HG03095 (cell line): ENCODE results near the gene GPS2.

Experiments used
- ATAC-seq: cut with Tn5 transposase; IDR thresholded peaks from one replicate; pipeline ENCODE4 v1.9.1; 2021; ENCODE audit warnings: moderate library complexity; ENCODE audit not compliant: unreplicated experiment

Gene GPS2

DNA sequence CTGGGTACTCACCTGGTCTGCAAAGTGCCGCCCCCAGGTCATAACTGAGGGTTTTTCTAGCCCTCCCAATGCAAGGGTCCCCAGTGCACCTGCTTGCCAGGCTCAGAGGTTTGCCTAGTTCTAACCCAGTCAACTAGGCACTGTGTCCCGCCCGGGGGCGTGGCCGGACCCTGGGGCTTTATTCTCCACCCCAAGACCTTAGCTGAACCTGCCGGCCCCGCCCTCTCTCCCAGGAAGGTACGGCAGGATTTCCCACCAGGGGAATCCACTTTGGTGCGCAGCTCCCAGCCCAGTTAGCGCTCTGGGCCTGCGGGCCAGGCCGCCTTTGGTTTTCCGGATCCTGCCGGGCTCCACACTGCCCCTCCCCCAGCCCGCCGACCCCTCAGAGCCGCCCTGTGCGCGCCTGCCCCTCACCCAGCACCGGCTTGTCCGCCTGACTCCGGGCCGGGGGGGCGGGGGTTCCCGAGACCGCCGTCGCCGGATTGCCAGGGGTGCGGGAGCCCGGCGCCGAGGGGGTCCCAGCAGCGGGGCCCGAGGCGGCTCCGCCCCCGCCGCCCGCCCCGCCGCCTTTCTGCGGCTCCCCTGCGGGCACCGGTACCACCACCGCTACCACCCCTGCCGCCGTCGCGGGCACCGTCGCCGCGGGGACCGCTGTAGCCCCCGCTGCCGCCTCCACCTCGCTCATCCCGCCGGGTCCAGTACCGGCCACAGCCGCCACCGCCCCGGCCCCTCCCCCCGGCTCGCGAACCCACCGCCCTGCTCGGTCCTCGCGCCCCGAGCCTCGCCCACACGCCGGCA, 21.1 kb downstream of the GPS2 start:
- ATAC-seq = no peak

DNA sequence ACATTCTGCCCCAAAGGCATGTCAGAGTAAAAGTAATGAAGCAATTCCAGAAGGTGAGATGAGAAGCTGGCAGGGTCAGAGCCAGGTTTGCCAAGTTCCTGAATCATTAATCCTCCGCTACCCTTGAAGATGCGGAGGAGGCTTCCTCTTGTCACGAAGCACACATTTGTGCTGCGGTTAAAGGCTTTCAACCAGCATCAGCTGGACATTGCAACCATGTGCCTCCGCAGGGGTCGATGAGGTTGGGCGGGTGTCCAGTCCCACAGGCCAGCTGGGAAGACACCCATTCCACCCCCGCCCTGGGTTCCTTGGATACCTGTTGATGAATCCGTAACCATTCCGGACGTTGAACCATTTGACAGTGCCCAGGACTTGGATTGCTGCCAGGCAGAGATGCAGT, 22.0 kb downstream of the GPS2 start:
- ATAC-seq = no peak

DNA sequence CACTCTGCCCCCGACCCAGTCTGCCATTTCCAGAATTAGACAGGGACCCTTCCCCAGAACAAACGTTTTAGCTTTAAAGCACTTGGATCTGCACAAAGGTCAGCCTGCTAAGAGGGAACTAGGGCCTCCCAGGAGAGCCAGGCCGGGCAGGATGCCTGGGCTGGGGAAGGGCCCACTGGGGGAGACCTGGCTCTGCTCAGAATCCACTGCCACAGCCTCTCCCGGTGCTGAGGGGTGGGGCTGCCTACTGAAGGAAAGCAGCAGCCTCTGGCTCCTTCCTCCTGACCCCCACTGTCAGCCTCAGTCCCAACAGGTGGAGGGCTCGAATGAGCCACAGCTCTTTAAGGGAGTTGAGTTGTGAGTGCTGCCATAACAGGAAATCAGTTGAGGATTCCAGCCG, 22.4 kb downstream of the GPS2 start:
- no peak for ATAC-seq

DNA sequence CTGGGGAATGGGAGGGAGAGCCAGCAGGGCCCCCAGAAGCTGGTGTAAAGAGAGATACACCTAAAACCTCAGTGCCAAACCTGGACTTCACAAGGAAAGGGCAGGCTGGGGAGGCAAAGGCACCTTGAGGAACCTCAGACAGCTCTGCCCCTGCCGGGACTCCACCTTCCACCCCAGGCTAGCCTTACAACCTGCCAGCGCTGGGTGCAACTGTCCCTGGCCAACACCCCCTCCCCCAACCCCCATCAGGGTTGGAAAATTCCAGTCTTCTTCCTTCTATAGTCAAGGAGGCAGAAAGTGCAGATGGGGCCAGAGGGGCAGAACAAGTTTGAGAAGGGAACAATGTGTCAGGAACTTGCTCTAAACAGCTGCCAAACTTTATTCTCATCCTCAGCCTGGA, 23.0 kb downstream of the GPS2 start:
- ATAC-seq = no peak

DNA sequence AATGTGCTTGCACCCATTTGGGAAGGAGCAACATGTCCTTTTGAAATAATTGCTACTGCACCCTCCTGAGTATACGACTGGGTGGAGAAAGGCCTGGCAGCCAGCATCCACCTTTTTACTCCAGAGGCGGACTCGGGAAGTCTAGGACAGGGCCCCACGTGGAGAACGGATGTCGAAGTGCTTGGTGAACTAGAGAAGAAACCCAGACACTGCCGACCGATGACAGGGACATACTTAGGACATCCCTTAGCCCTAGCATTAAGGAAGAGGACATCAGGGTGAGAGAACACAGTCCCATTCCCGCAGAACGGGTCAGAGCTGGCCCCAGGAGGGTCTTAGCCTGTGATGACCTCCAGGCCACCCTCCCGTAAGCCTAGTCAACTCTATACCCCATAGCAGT, 24.5 kb downstream of the GPS2 start:
- ATAC-seq = no peak

DNA sequence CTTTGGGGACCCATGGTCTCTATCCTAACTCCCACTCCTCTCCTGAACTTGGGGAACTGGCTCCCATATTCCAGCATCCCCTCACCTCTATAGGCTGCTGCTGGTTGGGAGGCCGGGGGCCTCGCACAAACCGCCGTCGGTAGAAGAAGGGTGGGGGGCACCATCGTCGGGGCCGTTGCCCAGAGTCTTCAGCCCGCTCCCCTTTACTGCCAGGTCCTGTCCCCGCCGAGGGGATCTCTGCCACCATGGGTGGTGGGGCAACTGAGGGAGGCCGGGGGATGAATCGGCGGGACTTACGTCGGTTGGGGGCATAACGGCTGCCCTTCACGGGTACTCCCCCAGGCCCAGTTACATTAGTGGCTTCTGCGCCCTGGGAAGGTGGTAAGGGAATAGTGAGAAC, 25.0 kb downstream of the GPS2 start:
- no peak for ATAC-seq

DNA sequence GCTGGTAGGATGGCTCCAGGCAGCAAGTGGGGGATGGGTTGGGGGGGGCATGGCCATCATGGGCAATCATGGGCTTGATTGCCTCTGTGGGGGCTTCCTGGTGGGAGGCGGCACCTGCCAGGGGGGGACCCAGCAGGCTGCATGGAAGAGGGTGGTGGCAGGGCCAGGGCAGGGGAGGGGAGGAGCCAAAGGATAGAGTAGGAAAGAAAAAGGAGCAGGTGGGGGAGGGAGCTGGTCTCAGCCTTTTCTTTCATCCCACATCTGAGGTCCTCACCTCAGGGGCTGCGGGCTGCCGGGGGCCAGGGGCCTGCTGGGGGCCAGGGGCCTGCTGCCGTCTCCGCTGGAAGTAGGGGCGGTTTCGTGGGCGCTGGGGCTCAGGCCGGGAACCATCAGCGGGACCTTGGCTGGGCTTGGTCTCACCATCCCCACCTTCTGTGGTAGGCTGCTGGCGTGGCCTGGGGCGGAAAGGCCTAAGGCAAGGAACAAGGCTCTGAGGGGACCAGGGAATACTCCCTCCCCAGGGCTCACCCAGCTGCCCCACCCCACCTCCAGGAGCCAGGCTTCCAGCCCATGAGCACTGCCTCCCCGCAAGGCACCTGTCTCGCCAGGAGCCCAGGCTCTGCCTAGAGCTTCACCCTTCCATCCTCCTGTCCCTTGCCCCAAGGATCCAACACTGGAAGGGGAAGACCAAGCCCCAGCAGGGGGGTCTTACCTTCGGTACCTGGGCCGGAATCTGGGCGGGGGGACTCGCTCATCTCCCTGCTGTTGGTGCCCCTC, 25.7 kb downstream of the GPS2 start:
- no peak for ATAC-seq

DNA sequence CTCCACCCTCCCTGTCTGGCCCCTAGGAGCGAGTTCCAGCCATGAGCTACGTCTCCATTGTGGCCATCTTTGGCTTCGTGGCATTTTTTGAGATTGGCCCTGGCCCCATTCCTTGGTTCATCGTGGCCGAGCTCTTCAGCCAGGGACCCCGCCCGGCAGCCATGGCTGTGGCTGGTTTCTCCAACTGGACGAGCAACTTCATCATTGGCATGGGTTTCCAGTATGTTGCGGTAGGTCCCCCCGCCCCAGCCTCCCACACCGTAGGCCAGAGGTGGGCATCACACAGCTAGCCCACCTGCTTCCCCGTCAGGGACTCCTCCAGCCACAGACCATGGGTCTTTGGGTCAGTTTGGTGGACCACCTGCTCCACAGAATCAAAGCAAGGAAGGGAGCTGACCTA, 29.5 kb downstream of the GPS2 start:
- no peak for ATAC-seq

DNA sequence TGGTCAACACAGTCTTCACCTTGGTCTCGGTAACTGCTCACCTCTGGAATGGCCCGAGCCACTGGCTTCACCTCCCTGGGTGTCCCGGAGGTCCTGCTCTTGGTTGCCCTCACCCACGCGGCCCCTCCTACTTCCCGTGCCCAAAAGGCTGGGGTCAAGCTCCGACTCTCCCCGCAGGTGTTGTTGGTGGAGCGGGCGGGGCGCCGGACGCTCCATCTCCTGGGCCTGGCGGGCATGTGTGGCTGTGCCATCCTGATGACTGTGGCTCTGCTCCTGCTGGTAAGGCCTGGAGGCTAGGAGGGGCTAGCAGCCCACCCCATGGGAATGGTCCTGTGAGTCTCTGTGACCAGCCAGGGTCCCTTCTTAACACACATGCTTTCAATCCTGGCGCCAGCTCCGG, 30.2 kb downstream of the GPS2 start:
- no peak for ATAC-seq

DNA sequence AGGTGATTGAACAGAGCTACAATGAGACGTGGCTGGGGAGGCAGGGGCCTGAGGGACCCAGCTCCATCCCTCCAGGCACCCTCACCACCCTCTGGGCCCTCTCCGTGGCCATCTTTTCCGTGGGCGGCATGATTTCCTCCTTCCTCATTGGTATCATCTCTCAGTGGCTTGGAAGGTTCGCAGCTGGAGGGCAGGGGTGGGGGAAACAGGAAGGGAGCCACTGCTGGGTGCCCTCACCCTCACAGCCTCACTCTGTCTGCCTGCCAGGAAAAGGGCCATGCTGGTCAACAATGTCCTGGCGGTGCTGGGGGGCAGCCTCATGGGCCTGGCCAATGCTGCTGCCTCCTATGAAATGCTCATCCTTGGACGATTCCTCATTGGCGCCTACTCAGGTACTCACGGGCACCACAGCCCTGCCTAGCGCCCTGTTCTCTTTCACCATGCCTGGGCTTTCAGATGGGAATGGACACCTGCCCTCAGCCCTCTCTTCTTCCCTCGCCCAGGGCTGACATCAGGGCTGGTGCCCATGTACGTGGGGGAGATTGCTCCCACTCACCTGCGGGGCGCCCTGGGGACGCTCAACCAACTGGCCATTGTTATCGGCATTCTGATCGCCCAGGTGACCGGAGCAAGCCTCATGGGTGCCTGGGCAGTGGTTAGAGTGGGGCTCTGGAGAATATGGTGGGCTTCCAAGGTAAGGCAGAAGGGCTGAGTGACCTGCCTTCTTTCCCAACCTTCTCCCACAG, 31.5 kb downstream of the GPS2 start:
- no peak for ATAC-seq

DNA sequence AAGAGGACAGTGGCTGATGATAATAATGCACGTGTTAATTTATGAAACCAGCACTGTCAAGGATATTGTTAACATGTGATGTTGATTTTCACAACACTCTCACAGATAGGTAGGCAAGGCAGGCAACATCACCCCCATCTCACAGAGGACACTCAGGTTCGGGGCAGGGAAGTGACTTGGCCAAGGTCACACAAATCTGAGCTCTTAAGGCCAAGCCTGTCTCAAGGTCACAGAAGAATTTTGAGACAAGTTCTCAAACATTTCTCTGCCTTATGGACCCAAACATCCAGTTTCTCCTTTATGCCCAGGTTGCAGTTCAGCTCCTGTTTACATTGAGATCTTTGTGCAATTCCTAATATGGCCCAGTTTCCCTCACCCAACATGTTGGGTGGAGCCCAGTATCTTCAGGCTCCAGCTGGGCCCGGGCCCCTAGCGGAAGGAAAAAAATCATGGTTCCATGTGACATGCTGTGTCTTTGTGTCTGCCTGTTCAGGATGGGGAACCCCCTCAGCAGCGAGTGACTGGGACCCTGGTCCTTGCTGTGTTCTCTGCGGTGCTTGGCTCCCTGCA, 32.3 kb downstream of the GPS2 start:
- no peak for ATAC-seq

DNA sequence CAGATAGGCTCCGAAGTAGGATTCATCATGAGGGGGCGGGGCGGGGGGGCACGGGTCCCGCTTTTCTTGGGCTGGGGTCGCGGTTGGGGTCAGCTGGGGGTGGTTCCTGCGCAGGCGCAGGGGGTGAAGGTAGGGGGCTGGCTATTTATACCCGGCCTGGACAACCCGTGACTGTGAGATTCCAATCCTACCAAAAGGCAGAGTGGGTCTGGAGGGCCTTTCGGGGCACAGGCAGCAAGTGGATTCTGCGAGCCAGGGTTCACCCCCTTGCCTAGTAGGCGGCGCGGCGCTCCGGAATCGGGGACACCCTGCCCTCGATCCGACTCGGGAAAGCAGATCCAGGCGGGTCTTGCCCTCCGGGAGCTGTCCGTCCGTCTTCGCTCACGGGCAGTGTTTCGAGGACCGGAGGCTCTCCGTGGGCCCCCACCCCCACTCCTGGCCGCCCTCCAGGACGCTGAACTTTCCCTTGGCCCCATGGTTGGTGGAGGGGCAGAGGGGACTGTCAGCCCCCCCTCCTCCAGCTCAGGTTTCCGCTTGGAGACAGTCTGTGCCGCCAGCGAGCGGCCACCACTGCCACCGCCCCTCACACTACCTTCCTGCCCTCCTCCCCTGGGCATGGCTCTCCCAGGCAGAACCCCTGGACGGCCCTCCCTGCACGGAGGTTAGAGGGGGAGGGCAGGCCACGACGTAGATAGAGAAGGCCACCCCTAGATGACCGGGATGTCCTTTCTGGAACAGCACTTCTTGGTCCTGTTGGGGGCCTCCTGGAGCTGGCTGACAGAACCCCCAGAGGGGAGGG, 33.0 kb downstream of the GPS2 start:
- no peak for ATAC-seq

DNA sequence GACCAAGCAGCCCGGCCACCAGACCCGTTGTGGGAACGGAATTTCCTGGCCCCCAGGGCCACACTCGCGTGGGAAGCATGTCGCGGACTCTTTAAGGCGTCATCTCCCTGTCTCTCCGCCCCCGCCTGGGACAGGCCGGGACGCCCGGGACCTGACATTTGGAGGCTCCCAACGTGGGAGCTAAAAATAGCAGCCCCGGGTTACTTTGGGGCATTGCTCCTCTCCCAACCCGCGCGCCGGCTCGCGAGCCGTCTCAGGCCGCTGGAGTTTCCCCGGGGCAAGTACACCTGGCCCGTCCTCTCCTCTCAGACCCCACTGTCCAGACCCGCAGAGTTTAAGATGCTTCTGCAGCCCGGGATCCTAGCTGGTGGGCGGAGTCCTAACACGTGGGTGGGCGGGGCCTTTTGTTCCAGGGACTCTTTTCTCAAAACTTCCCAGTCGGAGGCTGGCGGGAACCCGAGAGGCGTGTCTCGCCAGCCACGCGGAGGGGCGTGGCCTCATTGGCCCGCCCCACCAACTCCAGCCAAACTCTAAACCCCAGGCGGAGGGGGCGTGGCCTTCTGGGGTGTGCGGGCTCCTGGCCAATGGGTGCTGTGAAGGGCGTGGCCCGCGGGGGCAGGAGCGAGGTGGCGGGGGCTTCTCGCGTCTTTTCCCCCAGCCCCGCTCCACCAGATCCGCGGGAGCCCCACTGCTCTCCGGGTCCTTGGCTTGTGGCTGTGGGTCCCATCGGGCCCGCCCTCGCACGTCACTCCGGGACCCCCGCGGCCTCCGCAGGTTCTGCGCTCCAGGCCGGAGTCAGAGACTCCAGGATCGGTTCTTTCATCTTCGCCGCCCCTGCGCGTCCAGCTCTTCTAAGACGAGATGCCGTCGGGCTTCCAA, 33.8 kb downstream of the GPS2 start, which contains the start of gene SLC2A4:
Gene SLC2A4 (plus strand): TSS at position 645 of the 879 bp plus-strand sequence. CDS start 217 bp downstream, at position 862.
- ATAC-seq = no peak

DNA sequence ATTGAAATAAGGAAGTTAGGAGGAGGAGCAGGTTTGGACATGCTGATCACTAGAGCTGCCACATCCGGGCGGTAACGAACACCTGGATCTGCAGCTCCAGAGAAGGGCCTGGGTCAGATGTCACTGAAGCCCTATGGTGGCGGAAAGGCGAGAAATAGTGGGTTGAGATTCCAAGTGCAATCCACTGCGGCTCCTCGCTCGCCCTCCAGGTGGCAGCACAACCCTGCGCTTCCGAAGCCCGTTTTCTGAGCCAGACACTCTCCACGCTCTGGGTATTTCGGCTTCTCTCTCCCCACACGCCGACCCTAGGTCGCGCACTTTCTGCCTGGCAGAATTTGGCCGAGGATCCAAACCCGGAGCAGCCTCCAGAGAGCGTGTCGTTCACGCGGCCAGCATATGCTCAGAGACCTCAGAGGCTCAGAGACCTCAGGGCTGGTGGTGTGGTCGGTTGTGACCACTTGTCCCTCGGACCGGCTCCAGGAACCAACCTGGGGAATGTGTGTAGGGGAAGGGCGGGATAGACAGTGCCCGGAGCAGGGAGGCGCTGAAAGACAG, 34.6 kb downstream of the GPS2 start:
- ATAC-seq = peak; percentile 63

DNA sequence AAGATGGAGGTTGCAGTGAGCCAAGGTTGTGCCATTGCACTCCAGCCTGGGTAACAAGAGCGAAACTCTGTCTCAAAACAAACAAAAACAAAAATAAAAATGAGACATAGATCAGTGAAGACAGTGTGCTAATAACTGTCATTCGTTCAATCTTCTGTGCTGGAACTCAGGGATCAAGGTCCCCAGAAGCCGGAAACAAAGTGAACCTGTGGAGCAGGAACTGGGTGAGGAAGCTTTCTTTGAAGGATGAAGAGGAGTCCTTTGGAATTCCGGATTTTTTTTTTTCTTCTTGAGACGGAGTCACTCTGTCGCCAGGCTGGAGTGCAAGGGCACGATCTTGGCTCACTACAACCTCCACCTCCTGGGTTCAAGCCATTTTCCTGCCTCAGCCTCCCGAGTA, 35.7 kb downstream of the GPS2 start:
- ATAC-seq = no peak

DNA sequence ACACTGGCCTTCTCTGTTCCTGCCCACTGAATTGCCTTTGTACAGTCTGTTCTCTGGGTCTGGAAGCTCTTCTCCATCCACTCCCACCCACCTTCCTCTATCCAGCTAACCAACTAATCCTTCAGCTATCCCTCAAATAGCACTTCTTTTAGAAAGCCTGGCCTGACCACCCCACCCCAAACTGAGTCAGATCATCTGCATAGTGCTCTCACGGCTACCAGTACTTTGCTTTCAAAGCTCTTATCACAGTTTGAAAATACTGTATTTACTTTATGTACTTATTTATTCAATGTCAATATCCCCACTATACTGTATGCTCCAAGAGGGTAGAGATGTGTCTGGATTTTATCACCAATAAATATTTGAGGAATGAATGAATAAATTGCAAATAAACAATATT, 48.4 kb downstream of the GPS2 start:
- no peak for ATAC-seq

DNA sequence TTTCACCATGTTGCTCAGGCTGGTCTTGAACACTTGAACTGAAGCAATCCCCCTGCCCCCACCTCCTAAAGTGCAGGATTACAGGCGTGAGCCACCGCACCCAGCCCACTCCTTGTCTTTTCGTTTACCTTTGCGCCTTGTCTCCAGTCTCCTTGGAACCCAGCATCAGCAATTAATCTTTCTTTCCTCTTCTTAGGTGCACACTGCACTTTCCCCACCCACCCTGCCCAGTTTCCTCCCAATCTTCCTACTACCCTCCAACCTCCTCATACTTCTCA, 51.4 kb downstream of the GPS2 start:
- ATAC-seq = no peak

DNA sequence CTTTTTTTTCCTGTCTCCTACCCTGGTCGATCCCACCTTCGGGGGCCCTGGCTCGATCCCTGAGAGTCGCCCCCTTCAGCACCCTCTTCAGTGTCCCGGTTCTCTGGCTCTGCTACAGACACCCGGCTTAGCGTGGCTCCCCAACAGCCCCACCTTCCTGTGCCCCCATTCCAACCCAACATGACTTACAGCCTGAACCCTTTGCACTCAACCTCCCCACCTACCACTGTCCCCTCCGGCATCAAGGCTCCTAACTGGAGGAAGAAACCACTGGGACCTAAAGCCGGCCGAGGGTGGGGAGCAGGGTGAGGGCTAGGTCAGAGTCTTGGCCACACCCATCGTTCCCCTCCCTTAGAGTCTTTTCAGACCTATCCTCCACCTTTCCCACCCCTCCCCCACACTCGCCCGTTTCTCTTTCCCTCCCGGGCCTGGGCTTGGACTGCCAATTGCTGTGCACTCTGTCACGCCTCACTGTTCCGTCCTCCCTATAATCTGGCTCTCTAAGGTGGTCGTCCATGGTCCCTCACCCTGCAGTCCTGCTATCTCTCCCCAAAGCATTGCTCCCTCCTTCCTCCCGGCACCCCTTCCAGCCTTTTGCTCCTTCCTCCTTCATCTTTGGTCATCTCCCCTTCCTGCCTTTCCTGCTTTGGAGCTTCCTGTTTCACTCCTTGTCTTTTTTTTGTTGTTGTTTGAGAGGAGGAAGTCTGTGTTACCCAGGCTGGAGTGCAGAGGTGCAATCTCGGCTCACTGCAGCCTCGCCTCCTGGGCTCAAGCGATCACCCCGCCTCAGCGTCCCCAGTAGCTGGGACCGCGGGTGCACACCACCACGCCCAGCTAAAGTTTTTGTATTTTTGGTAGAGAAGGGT, 52.0 kb downstream of the GPS2 start:
- ATAC-seq = no peak
